Esophagus muscularis mucosa (tissue), 3 donors: Measurements from ENCODE around the gene SAE1.

Experiments
- POLR2AphosphoS5 ChIP-seq, 2 donors: sonication (generic); formaldehyde crosslinking; IDR thresholded peaks; one replicate each; pipeline ENCODE4 v1.6.1; 2017; ENCODE audit warnings: antibody characterized with exemption in 2 of 2
- TF ChIP-seq, protein P1 (sequence below), 3 experiments: fragments of 200-600 bp in 2 of 3; fragments of 450-650 bp in 1 of 3; sonication (generic) in 2 of 3; IDR thresholded peaks; one replicate each; pipeline ENCODE4 v1.5.1; 2017 to 2019; ENCODE audit warnings: antibody characterized with exemption in 3 of 3, mild to moderate bottlenecking in 2 of 3, moderate library complexity in 1 of 3

DNA sequence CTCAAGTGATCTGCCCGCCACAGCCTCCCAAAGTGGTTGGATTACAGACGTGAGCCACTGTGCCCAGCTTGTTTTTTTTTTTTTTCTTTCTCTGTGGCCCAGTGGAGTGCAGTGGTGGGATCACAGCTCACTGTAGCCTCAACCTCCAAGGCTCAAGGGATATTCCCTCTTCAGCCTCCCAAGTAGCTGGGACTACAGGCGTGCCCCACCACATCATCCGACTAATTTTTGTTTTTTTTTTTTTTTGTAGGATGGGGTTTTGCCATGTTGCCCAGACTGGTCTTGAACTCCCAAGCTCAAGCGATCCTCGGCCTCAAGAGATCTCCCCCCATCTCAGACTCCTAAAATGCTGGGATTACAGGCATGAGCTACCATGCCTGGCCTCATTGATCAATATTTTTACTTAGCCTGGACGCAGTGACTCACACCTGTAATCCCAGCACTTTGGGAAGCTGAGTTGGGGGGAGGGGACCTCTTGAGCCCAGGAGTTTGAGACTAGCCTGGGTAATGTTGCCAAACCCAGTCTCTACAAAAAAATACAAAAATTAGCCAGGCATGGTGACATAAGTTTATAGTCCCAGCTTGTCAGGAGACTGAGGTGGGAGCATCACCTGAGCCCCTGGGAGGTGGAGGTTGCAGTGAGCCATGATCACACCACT, 1.7 kb downstream of the SAE1 start:
- TF ChIP-seq, protein P1, sequence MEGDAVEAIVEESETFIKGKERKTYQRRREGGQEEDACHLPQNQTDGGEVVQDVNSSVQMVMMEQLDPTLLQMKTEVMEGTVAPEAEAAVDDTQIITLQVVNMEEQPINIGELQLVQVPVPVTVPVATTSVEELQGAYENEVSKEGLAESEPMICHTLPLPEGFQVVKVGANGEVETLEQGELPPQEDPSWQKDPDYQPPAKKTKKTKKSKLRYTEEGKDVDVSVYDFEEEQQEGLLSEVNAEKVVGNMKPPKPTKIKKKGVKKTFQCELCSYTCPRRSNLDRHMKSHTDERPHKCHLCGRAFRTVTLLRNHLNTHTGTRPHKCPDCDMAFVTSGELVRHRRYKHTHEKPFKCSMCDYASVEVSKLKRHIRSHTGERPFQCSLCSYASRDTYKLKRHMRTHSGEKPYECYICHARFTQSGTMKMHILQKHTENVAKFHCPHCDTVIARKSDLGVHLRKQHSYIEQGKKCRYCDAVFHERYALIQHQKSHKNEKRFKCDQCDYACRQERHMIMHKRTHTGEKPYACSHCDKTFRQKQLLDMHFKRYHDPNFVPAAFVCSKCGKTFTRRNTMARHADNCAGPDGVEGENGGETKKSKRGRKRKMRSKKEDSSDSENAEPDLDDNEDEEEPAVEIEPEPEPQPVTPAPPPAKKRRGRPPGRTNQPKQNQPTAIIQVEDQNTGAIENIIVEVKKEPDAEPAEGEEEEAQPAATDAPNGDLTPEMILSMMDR (IDR thresholded peaks at IDR 0.05) = no peak
- TF ChIP-seq POLR2AphosphoS5 (IDR thresholded peaks at IDR 0.05) = no peak
